Measurements from ENCODE around the gene MICU1. TPM values are rescaled to one million over a fixed set of nuclear protein-coding genes. Genes with fewer than 3 reads are reported as not detected.
"Not testable (repeated sequence)": the region's sequence is repeated elsewhere in the genome, so short reads cannot be mapped to it uniquely, and the experiment has no call there.

The MICU1 gene
- total RNA-seq, 2 experiments from 2014 or later = 27.2 to 33.6 TPM

DNA sequence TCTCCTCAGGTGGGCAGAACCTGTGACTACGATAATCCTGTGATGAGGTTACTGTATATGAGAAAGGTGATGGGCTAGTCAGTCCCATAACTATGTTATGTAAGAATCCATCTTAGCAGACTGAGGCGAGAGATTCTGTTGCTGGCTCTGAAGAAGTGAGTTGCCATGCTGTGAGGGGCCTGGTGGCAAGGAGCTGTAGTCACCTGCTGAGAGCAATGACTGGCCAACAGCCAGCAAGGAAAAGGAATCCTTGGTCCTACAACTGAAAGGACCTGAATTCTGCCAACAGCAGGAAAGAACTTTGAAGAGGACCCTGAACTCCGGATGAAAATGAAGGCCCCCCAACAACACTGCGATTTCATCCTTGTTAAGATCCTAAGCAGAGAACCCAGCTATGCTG lies 240.2 kb downstream of the MICU1 start:
- Histone ChIP-seq H3K4me2 (ENCODE audit: low read length) (no peak overlapping the region), H2AFZ (ENCODE audit: low read length) (no peak overlapping the region), H3K4me3 (ENCODE audit: low read depth, low read length, poor library complexity, severe bottlenecking) (no peak overlapping the region), H3K4me1 (ENCODE audit: insufficient read depth, low read length, poor library complexity, severe bottlenecking) (no peaks in the 10 kb centered on the region), H3K9me2 (ENCODE audit: insufficient read depth, low read length) (no peaks in the 10 kb centered on the region), H4K20me1 (ENCODE audit: insufficient read depth, low read length) (no peaks in the 10 kb centered on the region), H3K79me2 (ENCODE audit: insufficient read depth, low read depth, low read length) (no peaks in the 10 kb centered on the region), H3K36me3 (ENCODE audit: insufficient read depth, low read length) (no peaks in the 10 kb centered on the region), H3K9me3 (ENCODE audit: low read length) (no peaks in the 10 kb centered on the region), H3K27ac (ENCODE audit: low read depth, low read length, poor library complexity, severe bottlenecking) (no peak overlapping the region)
- BruUV-seq (replicated peaks) = no TSS peak
- TF ChIP-seq EZH2phosphoT487 (IDR thresholded peaks at IDR 0.05; ENCODE audit: borderline replicate concordance, low read depth, low read length) (no peak), CTCF (conservative IDR thresholded peaks at IDR 0.05; ENCODE audit: low read length) (no peak)
- ChIA-PET CTCF (ENCODE audit: unreplicated experiment) (no interaction called here), POLR2A (no interaction called here)
- DNase-seq (ENCODE audit: low spot score) = no peak
- intact Hi-C loops (cut with micrococcal nuclease; ENCODE audit: unreplicated experiment) = no loop called here

DNA sequence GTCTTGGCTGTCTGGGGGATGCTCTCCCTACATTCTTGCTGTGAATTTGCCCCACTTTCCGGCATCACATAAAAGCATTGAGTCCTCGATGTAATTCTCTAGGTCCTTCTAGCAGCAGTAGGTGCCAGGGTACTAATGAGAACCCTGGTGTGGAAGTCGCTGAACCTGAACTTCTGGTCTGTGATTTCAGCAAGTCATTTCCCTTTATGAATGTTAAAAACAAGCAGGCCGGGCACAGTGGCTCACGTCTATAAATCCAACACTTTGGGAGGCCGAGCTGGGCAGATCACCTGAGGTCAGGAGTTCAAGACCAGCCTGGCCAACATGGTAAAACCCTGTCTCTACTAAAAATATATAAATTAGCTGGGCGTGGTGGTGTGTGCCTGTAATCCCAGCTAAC lies 240.9 kb downstream of the MICU1 start:
- H3K9me3 ChIP-seq (ENCODE audit: low read length); H3K27ac ChIP-seq (ENCODE audit: low read depth, low read length, poor library complexity, severe bottlenecking); H3K36me3 ChIP-seq (ENCODE audit: insufficient read depth, low read length); CTCF ChIA-PET (ENCODE audit: unreplicated experiment); H3K79me2 ChIP-seq (ENCODE audit: insufficient read depth, low read depth, low read length); H3K4me2 ChIP-seq (ENCODE audit: low read length); H3K4me3 ChIP-seq (ENCODE audit: low read depth, low read length, poor library complexity, severe bottlenecking); BruUV-seq (replicated peaks); H4K20me1 ChIP-seq (ENCODE audit: insufficient read depth, low read length); H3K9me2 ChIP-seq (ENCODE audit: insufficient read depth, low read length); H3K4me1 ChIP-seq (ENCODE audit: insufficient read depth, low read length, poor library complexity, severe bottlenecking); intact Hi-C loops (cut with micrococcal nuclease; ENCODE audit: unreplicated experiment); H2AFZ ChIP-seq (ENCODE audit: low read length); POLR2A ChIA-PET; DNase-seq (ENCODE audit: low spot score): not testable (repeated sequence)

DNA sequence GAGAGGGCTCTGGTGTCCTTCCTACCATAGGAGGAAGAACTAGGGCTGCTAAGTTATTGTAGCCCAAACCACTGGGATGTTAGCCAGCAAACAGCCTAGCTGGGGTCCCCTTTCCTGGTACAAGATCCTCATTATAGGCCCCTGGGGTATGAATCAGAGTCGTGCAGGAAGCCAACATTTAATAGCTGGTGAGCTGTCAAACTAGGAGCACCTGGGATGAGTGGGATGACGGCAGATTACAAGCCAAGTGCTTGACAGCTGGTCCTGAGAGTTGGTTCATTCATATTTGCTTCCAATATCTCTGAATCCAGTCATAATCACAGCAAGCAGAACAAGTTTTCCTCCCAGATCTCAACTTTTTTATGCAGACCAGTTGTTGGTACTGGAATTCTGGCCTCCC lies 246.1 kb downstream of the MICU1 start:
- Histone ChIP-seq H3K4me1 (ENCODE audit: insufficient read depth, low read length, poor library complexity, severe bottlenecking) (no peaks in the 10 kb centered on the region), H2AFZ (ENCODE audit: low read length) (no peak overlapping the region), H3K9me2 (ENCODE audit: insufficient read depth, low read length) (no peaks in the 10 kb centered on the region), H3K9me3 (ENCODE audit: low read length) (no peaks in the 10 kb centered on the region), H3K79me2 (ENCODE audit: insufficient read depth, low read depth, low read length) (no peaks in the 10 kb centered on the region), H3K4me2 (ENCODE audit: low read length) (no peak overlapping the region), H3K36me3 (ENCODE audit: insufficient read depth, low read length) (no peaks in the 10 kb centered on the region), H3K27ac (ENCODE audit: low read depth, low read length, poor library complexity, severe bottlenecking) (no peak overlapping the region), H3K4me3 (ENCODE audit: low read depth, low read length, poor library complexity, severe bottlenecking) (no peak overlapping the region), H4K20me1 (ENCODE audit: insufficient read depth, low read length) (no peaks in the 10 kb centered on the region)
- DNase-seq (ENCODE audit: low spot score) = no peak
- ChIA-PET POLR2A (no interaction called here), CTCF (ENCODE audit: unreplicated experiment) (no interaction called here)
- TF ChIP-seq CTCF (conservative IDR thresholded peaks at IDR 0.05; ENCODE audit: low read length) = no peak
- no peak for TF ChIP-seq EZH2phosphoT487 (IDR thresholded peaks at IDR 0.05; ENCODE audit: borderline replicate concordance, low read depth, low read length)
- intact Hi-C loops (cut with micrococcal nuclease; ENCODE audit: unreplicated experiment) = no loop called here
- no TSS peak for BruUV-seq (replicated peaks)

Data from OCI-LY7 (cell line).